Mucosa of descending colon (tissue), 3 donors: Measurements from ENCODE around the gene PPP2CA. TPM values are rescaled to one million over a fixed set of nuclear protein-coding genes. Genes with fewer than 3 reads are reported as not detected.

Experiments
- ATAC-seq: fragments of 200-7000 bp; cut with Tn5 transposase; one replicate; pipeline ENCODE4 v1.9.1; 2020; ENCODE audit warnings: mild to moderate bottlenecking, moderate library complexity
- DNase-seq, 3 donors: peaks; one replicate each; pipeline ENCODE4 v3.0.0-alpha.2; 2020
- H3K36me3 ChIP-seq: fragments of 200-600 bp; one replicate; pipeline ENCODE4 v1.8.0; 2021; ENCODE audit warnings: low read depth, mild to moderate bottlenecking
- H3K4me1 ChIP-seq: fragments of 200-600 bp; one replicate; pipeline ENCODE4 v1.8.0; 2021; ENCODE audit warnings: low read depth, mild to moderate bottlenecking
- H3K4me3 ChIP-seq: fragments of 200-600 bp; one replicate; pipeline ENCODE4 v1.8.0; 2021; ENCODE audit warnings: mild to moderate bottlenecking
- H3K9me3 ChIP-seq: fragments of 200-600 bp; one replicate; pipeline ENCODE4 v1.8.0; 2021; ENCODE audit warnings: mild to moderate bottlenecking
- intact Hi-C, 2 donors: fragments of 100-400 bp; cut with DNase I in 1 of 2; cut with micrococcal nuclease in 1 of 2; formaldehyde crosslinking; loops; one replicate each; pipeline versions ENCODE4 v1.11.0 to v1.11.1; 2022; cut with DNase I, micrococcal nuclease
- long read RNA-seq, 2 donors: library from polyadenylated mRNA; unstranded; transcript quantifications; one replicate each; pipeline ENCODE4 v2.0.0, GENCODE V29; 2019 to 2021
- total RNA-seq, 3 donors: library from RNA; stranded (reverse); fragmentation: NEBNext Ultra II Directional in 2 of 3; extraction: Animal tissue kit (Norgen Biotek cat#: 25700) in 2 of 3; gene quantifications; one replicate each; pipeline versions ENCODE4 v1.2.1 to v1.2.4, GENCODE V29; 2021 to 2023
- TF ChIP-seq, protein P1 (sequence below): fragments of 200-600 bp; IDR thresholded peaks from one replicate; pipeline ENCODE4 v1.8.0; 2022; ENCODE audit warnings: antibody characterized with exemption, mild to moderate bottlenecking
- donor health status: DM: no; HTN: no; CAD: no; lungs with moderate emphysema.
- donor health status: DM: no; HTN: no; CAD: no.
- donor health status: DM: no; HTN: yes; CAD: no.

The PPP2CA gene
- total RNA-seq = 100 to 1,000 TPM in 2 of 3 donors, 10 to 100 TPM in 1; 93.9 to 120 (median 115) TPM
- long read RNA-seq, donor 1, full-length matches to known transcripts = 167 of 171 reads
- long read RNA-seq, donor 1, partial matches to known transcripts = 3 of 171 reads
- long read RNA-seq, donor 1, other reads (novel, unspliced or antisense) = 1 of 171 reads
- long read RNA-seq, donor 2, full-length matches to known transcripts = 112 of 115 reads
- long read RNA-seq, donor 2, partial matches to known transcripts = 1 of 115 reads
- long read RNA-seq, donor 2, other reads (novel, unspliced or antisense) = 2 of 115 reads

DNA sequence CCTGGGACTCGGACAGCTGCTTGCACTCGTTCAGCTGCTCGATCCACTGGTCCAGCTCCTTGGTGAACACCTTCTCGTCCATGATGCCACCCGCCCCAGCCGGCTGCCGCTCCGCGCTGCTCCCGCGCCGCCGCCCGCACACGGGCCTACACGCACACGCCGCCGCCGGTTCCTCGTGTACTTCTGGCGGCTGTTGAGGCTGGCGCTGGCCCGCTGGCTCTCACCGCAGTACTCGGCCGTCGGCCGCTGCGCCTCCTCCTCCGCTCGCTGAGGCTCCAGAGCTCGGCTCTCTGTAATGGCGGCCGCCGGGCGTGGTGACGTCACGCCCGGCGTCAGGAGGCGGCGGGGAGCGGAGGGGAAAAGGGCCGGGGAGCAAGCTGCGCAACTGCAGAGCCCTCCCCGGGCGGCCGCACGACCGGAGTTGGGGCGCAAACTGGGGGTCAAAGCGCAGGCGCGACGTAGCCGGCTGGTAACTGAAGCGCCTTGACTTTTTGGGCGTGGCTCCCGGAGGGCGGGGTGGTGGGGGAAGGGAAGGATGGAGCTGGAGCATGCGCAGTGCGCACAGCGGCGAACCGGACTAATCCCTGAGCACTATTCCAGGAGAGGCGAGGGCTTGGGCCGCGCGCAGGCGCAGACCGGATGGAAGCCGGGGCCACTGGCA, at the start of gene PPP2CA:
Gene PPP2CA (minus strand): TSS at position 294 of the 661 bp plus-strand sequence. CDS start 212 bp downstream, at position 82.
- TF ChIP-seq, protein P1, sequence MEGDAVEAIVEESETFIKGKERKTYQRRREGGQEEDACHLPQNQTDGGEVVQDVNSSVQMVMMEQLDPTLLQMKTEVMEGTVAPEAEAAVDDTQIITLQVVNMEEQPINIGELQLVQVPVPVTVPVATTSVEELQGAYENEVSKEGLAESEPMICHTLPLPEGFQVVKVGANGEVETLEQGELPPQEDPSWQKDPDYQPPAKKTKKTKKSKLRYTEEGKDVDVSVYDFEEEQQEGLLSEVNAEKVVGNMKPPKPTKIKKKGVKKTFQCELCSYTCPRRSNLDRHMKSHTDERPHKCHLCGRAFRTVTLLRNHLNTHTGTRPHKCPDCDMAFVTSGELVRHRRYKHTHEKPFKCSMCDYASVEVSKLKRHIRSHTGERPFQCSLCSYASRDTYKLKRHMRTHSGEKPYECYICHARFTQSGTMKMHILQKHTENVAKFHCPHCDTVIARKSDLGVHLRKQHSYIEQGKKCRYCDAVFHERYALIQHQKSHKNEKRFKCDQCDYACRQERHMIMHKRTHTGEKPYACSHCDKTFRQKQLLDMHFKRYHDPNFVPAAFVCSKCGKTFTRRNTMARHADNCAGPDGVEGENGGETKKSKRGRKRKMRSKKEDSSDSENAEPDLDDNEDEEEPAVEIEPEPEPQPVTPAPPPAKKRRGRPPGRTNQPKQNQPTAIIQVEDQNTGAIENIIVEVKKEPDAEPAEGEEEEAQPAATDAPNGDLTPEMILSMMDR = no peak
- H3K9me3 ChIP-seq = no peaks in the 10 kb centered on the region
- intact Hi-C loops = no loop called here
- H3K4me1 ChIP-seq = peaks cover 37% of the 10 kb centered on the region
- DNase-seq (peak; percentile 98 to 100 (median 99)), ATAC-seq (peak; percentile 92)
- no peaks in the 10 kb centered on the region for H3K36me3 ChIP-seq
- H3K4me3 ChIP-seq = peak within 1 kb of the TSS; percentile 99

- intact Hi-C loops = no loop called here
- ATAC-seq = no peak
Observed at GRCh38 chr5:134273642-134274395, 47.9 kb upstream of the PPP2CA start.

GRCh38 chr5:134271059-134271458, 45.2 kb upstream of the PPP2CA start:
- Histone ChIP-seq H3K9me3 (no peaks in the 10 kb centered on the region), H3K4me3 (no peak overlapping the region), H3K4me1 (no peaks in the 10 kb centered on the region), H3K36me3 (no peaks in the 10 kb centered on the region)
- no peak for DNase-seq
- ATAC-seq = no peak
- intact Hi-C loops = no loop called here
- TF ChIP-seq, protein P1 = no peak

More at GRCh38 chr5:134273642-134274395, 47.9 kb upstream of the PPP2CA start:
- Histone ChIP-seq H3K4me1 (no peaks in the 10 kb centered on the region), H3K9me3 (no peaks in the 10 kb centered on the region), H3K36me3 (no peaks in the 10 kb centered on the region), H3K4me3 (no peak overlapping the region)
- TF ChIP-seq, protein P1 = no peak
- no peak for DNase-seq

DNA sequence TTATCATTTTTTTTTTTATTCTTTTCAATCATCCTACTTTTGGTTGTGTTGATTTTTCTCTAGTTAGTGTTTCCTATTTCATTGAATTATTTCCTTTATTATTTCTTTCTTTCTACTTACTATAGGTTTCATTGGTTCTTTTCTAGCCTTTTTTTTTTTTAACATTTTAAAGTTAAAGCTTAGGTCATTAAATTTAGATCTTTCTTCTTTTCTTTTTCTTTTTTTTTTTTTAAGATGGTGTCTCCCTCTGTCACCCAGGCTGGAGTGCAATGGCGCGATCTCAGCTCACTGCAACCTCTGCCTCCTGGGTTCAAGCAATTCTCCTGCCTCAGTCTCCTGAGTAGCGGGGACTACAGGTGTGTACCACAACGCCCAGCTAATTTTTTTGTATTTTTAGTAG, 43.0 kb upstream of the PPP2CA start:
- H3K4me1 ChIP-seq = no peaks in the 10 kb centered on the region
- intact Hi-C loops = no loop called here
- TF ChIP-seq, protein P1 = no peak
- no peaks in the 10 kb centered on the region for H3K9me3 ChIP-seq
- no peaks in the 10 kb centered on the region for H3K36me3 ChIP-seq
- DNase-seq (no peak), ATAC-seq (no peak)
- H3K4me3 ChIP-seq = no peak overlapping the region

- intact Hi-C loops = no loop called here
- TF ChIP-seq, protein P1 = no peak
- H3K9me3 ChIP-seq = peaks cover 1% of the 10 kb centered on the region
- no peaks in the 10 kb centered on the region for H3K4me1 ChIP-seq
- H3K36me3 ChIP-seq = no peaks in the 10 kb centered on the region
- DNase-seq (no peak), ATAC-seq (no peak)
- H3K4me3 ChIP-seq = no peak overlapping the region
Observed at GRCh38 chr5:134268019-134268601, 42.2 kb upstream of the PPP2CA start.
